Hepatocyte (in vitro differentiated cells): ENCODE measurements around the gene TMEM40. TPM values are rescaled to one million over a fixed set of nuclear protein-coding genes. Genes with fewer than 3 reads are reported as not detected.

Experiments
- DNase-seq: peaks from one replicate; pipeline ENCODE4 v3.0.0-alpha.2; 2016; ENCODE audit warnings: low spot score
- H2AFZ ChIP-seq: fragments of 200-600 bp; sonication (generic); 2 replicates; pipeline ENCODE4 v1.6.0; 2016; ENCODE audit warnings: antibody characterized with exemption, mild to moderate bottlenecking
- H3K27ac ChIP-seq: fragments of 200-600 bp; sonication (generic); 2 replicates; pipeline ENCODE4 v1.5.1; 2016; ENCODE audit warnings: mild to moderate bottlenecking
- H3K27me3 ChIP-seq: fragments of 200-600 bp; sonication (generic); 2 replicates; pipeline ENCODE4 v1.6.1; 2016
- H3K36me3 ChIP-seq: fragments of 200-600 bp; sonication (generic); replicated peaks from 2 replicates; pipeline ENCODE4 v1.5.1; 2016; ENCODE audit warnings: low read depth; ENCODE audit not compliant: insufficient read depth
- H3K4me1 ChIP-seq: fragments of 200-600 bp; sonication (generic); 2 replicates; pipeline ENCODE4 v1.5.1; 2016; ENCODE audit warnings: mild to moderate bottlenecking, moderate library complexity; ENCODE audit not compliant: insufficient read depth
- H3K4me2 ChIP-seq: fragments of 200-600 bp; sonication (generic); 2 replicates; pipeline ENCODE4 v1.6.0; 2016
- H3K4me3 ChIP-seq: fragments of 200-600 bp; sonication (generic); 2 replicates; pipeline ENCODE4 v1.5.1; 2016; ENCODE audit warnings: mild to moderate bottlenecking
- H3K79me2 ChIP-seq: fragments of 200-600 bp; sonication (generic); 2 replicates; pipeline ENCODE4 v1.6.0; 2017; ENCODE audit warnings: mild to moderate bottlenecking
- H3K9me2 ChIP-seq: fragments of 200-600 bp; sonication (generic); replicated peaks from 2 replicates; pipeline ENCODE4 v1.6.0; 2017; ENCODE audit warnings: mild to moderate bottlenecking; ENCODE audit not compliant: insufficient read depth
- H3K9me3 ChIP-seq: fragments of 200-600 bp; sonication (generic); 2 replicates; pipeline ENCODE4 v1.5.1; 2016; ENCODE audit warnings: low read depth, mild to moderate bottlenecking
- H4K20me1 ChIP-seq: fragments of 200-600 bp; sonication (generic); 2 replicates; pipeline ENCODE4 v1.6.0; 2016; ENCODE audit warnings: mild to moderate bottlenecking; ENCODE audit not compliant: insufficient read depth, poor library complexity, severe bottlenecking
- CTCF ChIP-seq: fragments of 200-600 bp; sonication (generic); IDR thresholded peaks from 2 replicates; pipeline ENCODE4 v1.5.1; 2016; ENCODE audit warnings: antibody characterized with exemption, mild to moderate bottlenecking; ENCODE audit not compliant: poor library complexity
- EZH2 ChIP-seq: fragments of 200-600 bp; sonication (generic); IDR thresholded peaks from 2 replicates; pipeline ENCODE4 v1.6.1; 2016; ENCODE audit warnings: antibody characterized with exemption, mild to moderate bottlenecking, borderline replicate concordance
- EZH2phosphoT487 ChIP-seq: fragments of 200-600 bp; sonication (generic); IDR thresholded peaks from one replicate; pipeline ENCODE4 v1.6.1; 2018; ENCODE audit warnings: antibody characterized with exemption, mild to moderate bottlenecking, low read depth, moderate library complexity; ENCODE audit not compliant: unreplicated experiment, severe bottlenecking
- WGBS: methylation state at CpG from one replicate; pipeline ENCODE4 v1.1.6; 2016; ENCODE audit warnings: low lambda C conversion rate; ENCODE audit errors: missing lambda C conversion rate; 5-methylcytosine and 5-hydroxymethylcytosine counted together
- polyA plus RNA-seq: library from polyadenylated mRNA; unstranded; fragments of >200 nt; fragmentation: Nextera tagmentation; extraction: Ambion mirVana; gene quantifications from 2 replicates; pipeline ENCODE4 v1.2.1, GENCODE V29; 2016
- total RNA-seq: library from RNA; depleted of rRNA; stranded (reverse); fragments of >200 nt; gene quantifications from 2 replicates; pipeline ENCODE4 v1.2.3, GENCODE V29; 2014

Gene TMEM40
- total and polyA plus RNA-seq, 2 experiments from 2014 or later = 1.6 TPM; not detected in 1

DNA sequence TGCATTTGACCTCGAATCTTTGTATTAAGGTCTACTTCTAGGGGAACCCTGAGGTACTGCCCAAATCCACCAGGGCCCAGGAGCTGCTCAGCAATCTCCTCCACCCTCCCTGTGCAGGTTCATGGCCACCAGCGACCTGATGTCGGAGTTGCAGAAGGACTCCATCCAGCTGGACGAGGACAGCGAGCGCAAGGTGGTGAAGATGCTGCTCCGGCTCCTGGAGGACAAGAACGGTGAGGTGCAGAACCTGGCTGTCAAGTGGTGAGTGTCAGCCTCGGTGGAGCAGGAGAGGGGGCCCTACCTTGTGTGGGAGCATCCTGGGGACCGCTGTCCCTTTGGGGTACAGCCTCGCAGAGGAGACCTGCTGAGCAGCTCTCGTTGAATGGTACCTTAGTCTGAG, 44.3 kb upstream of the TMEM40 start:
- H2AFZ ChIP-seq = no peak overlapping the region
- no peaks in the 10 kb centered on the region for H3K36me3 ChIP-seq
- H3K9me3 ChIP-seq = no peaks in the 10 kb centered on the region
- H3K27me3 ChIP-seq = no peaks in the 10 kb centered on the region
- no peak for DNase-seq
- no peaks in the 10 kb centered on the region for H3K9me2 ChIP-seq
- 96% methylated on average over 12 of the region's 12 CpGs for WGBS
- H3K4me1 ChIP-seq = no peaks in the 10 kb centered on the region
- no peaks in the 10 kb centered on the region for H4K20me1 ChIP-seq
- no peaks in the 10 kb centered on the region for H3K79me2 ChIP-seq
- TF ChIP-seq CTCF (no peak), EZH2phosphoT487 (no peak), EZH2 (no peak)
- no peak overlapping the region for H3K4me2 ChIP-seq
- H3K27ac ChIP-seq = no peak overlapping the region
- H3K4me3 ChIP-seq = no peak overlapping the region

- WGBS = 91% methylated on average over 7 of the region's 7 CpGs
- TF ChIP-seq EZH2 = no peak
- H3K27ac ChIP-seq = no peak overlapping the region
- no peaks in the 10 kb centered on the region for H3K9me3 ChIP-seq
- H4K20me1 ChIP-seq = no peaks in the 10 kb centered on the region
- peaks cover 5% of the 10 kb centered on the region for H3K4me1 ChIP-seq
- H3K9me2 ChIP-seq = no peaks in the 10 kb centered on the region
- no peak overlapping the region for H3K4me2 ChIP-seq
- H3K4me3 ChIP-seq = no peak overlapping the region
- H2AFZ ChIP-seq = no peak overlapping the region
- no peak for DNase-seq
- no peaks in the 10 kb centered on the region for H3K79me2 ChIP-seq
- no peaks in the 10 kb centered on the region for H3K27me3 ChIP-seq
- no peaks in the 10 kb centered on the region for H3K36me3 ChIP-seq
These were observed 40.7 kb upstream of the TMEM40 start for GRCh38 chr3:12799525-12800440.

- TF ChIP-seq EZH2phosphoT487 = no peak
- TF ChIP-seq CTCF = no peak
- no peak for TF ChIP-seq EZH2
- WGBS = 86% methylated on average over 12 of the region's 12 CpGs
- H4K20me1 ChIP-seq = no peaks in the 10 kb centered on the region
- no peak overlapping the region for H3K4me3 ChIP-seq
- H3K9me2 ChIP-seq = no peaks in the 10 kb centered on the region
- DNase-seq = no peak
- H3K4me1 ChIP-seq = peaks cover 5% of the 10 kb centered on the region
- no peaks in the 10 kb centered on the region for H3K36me3 ChIP-seq
- H3K9me3 ChIP-seq = no peaks in the 10 kb centered on the region
- H3K4me2 ChIP-seq = no peak overlapping the region
- H2AFZ ChIP-seq = no peak overlapping the region
- H3K27me3 ChIP-seq = no peaks in the 10 kb centered on the region
- H3K27ac ChIP-seq = no peak overlapping the region
- H3K79me2 ChIP-seq = no peaks in the 10 kb centered on the region
These were observed 39.6 kb upstream of the TMEM40 start for GRCh38 chr3:12798559-12799179.

- no peak overlapping the region for H3K27ac ChIP-seq
- H2AFZ ChIP-seq = no peak overlapping the region
- no peaks in the 10 kb centered on the region for H3K36me3 ChIP-seq
- no peak for DNase-seq
- no peaks in the 10 kb centered on the region for H3K9me2 ChIP-seq
- H3K4me1 ChIP-seq = peaks cover 5% of the 10 kb centered on the region
- TF ChIP-seq CTCF (no peak), EZH2phosphoT487 (no peak), EZH2 (no peak)
- no peaks in the 10 kb centered on the region for H3K27me3 ChIP-seq
- 85% methylated on average over 8 of the region's 8 CpGs for WGBS
- no peak overlapping the region for H3K4me3 ChIP-seq
- H4K20me1 ChIP-seq = no peaks in the 10 kb centered on the region
- H3K9me3 ChIP-seq = no peaks in the 10 kb centered on the region
- no peak overlapping the region for H3K4me2 ChIP-seq
- H3K79me2 ChIP-seq = no peaks in the 10 kb centered on the region
These were observed 39.0 kb upstream of the TMEM40 start for GRCh38 chr3:12797892-12798558.
